T-cell (primary cell): ENCODE results near the gene TEAD3. TPM values are rescaled to one million over a fixed set of nuclear protein-coding genes. Genes with fewer than 3 reads are reported as not detected.
A peak's percentile ranks its signal among the peaks of the same experiment; 100 is the strongest.

Experiments
- ATAC-seq, 4 experiments: fragments of 200-7000 bp in 3 of 4; fragments of 150-1000 bp in 1 of 4; cut with Tn5 transposase; replicated peaks in 1 of 4; 1 replicate in 3 of 4; 2 replicates in 1 of 4; pipeline ENCODE4 v1.10.0; 2021; ENCODE audit warnings: moderate library complexity in 3 of 4, mild to moderate bottlenecking in 2 of 4, moderate number of reproducible peaks in 1 of 4
- CTCF ChIA-PET, 2 donors: fragments of 300-600 bp; sonication (Branson Sonifier 250); formaldehyde crosslinking; loops; one replicate each; lab custom pipeline; 2022; ENCODE audit warnings: antibody characterized with exemption in 2 of 2; lab: Charles Lee
- POLR2A ChIA-PET, 2 donors: fragments of 300-600 bp; sonication (Branson Sonifier 250); formaldehyde crosslinking; loops; one replicate each; lab custom pipeline; 2022; ENCODE audit warnings: antibody characterized with exemption in 2 of 2; lab: Charles Lee
- DNase-seq, 35 experiments: peaks; one replicate each; pipeline versions ENCODE4 v3.0.0 to v3.0.0-alpha.2; 2013 to 2023
- H3K27ac ChIP-seq: one replicate; pipeline ENCODE4 v1.5.1; 2013; ENCODE audit warnings: low read length
- H3K27me3 ChIP-seq, 2 experiments: replicated peaks in 1 of 2; 1 replicate in 1 of 2; 2 replicates in 1 of 2; pipeline versions ENCODE4 v1.6.1 to v1.7.0; 2013; ENCODE audit warnings: low read length in 1 of 2, mixed read lengths in 1 of 2; ENCODE audit not compliant: control insufficient read depth in 2 of 2, insufficient read depth in 2 of 2; ENCODE audit errors: extremely low read depth in 1 of 2
- H3K36me3 ChIP-seq, 2 donors: 1 replicate in 1 of 2; 2 replicates in 1 of 2; pipeline versions ENCODE4 v1.6.1 to v1.7.0; 2013; ENCODE audit warnings: low read length in 1 of 2; ENCODE audit not compliant: control insufficient read depth in 2 of 2, insufficient read depth in 1 of 2; ENCODE audit errors: extremely low read depth in 1 of 2
- H3K4me1 ChIP-seq, 2 experiments: 1 replicate in 1 of 2; 2 replicates in 1 of 2; pipeline versions ENCODE4 v1.6.1 to v1.7.0; 2013; ENCODE audit warnings: low read length in 2 of 2, mixed read lengths in 1 of 2; ENCODE audit not compliant: insufficient read depth in 2 of 2, control insufficient read depth in 1 of 2; ENCODE audit errors: extremely low read depth in 1 of 2
- H3K4me3 ChIP-seq, 2 donors: 1 replicate in 1 of 2; 2 replicates in 1 of 2; pipeline versions ENCODE4 v1.5.1 to v1.7.0; 2013; ENCODE audit warnings: mild to moderate bottlenecking in 2 of 2, low read length in 1 of 2, moderate library complexity in 1 of 2; ENCODE audit not compliant: control insufficient read depth in 1 of 2; ENCODE audit errors: extremely low read depth in 1 of 2
- H3K9me3 ChIP-seq: 2 replicates; pipeline ENCODE4 v1.7.0; 2013
- H3K27ac Mint-ChIP-seq, 2 donors: one replicate each; pipeline ENCODE4 v1.8.0; 2020 to 2021; ENCODE audit warnings: mild to moderate bottlenecking in 2 of 2, mixed read lengths in 2 of 2
- H3K27me3 Mint-ChIP-seq, 2 donors: one replicate each; pipeline ENCODE4 v1.8.0; 2021 to 2022; ENCODE audit warnings: mixed read lengths in 2 of 2
- H3K36me3 Mint-ChIP-seq: one replicate; pipeline ENCODE4 v1.8.0; 2021; ENCODE audit warnings: mixed read lengths
- H3K4me1 Mint-ChIP-seq, 3 donors: one replicate each; pipeline ENCODE4 v1.8.0; 2020 to 2022; ENCODE audit warnings: mixed read lengths in 3 of 3, mild to moderate bottlenecking in 1 of 3
- H3K4me3 Mint-ChIP-seq, 3 donors: one replicate each; pipeline ENCODE4 v1.8.0; 2020 to 2022; ENCODE audit warnings: mild to moderate bottlenecking in 3 of 3, mixed read lengths in 3 of 3, moderate library complexity in 3 of 3
- H3K9me3 Mint-ChIP-seq, 3 donors: one replicate each; pipeline ENCODE4 v1.8.0; 2020 to 2022; ENCODE audit warnings: mixed read lengths in 3 of 3
- WGBS: methylation state at CpG from one replicate; pipeline ENCODE4 v1.1.5; 2013; ENCODE audit warnings: missing lambda C conversion rate; ENCODE audit not compliant: insufficient coverage; 5-methylcytosine and 5-hydroxymethylcytosine counted together
- total RNA-seq, 35 experiments: library from RNA in 6 of 35; stranded (reverse) in 6 of 35; fragments of 120-200 nt in 1 of 35; gene quantifications; one replicate each; pipeline versions ENCODE4 v1.2.1 to v1.2.4 and lab custom pipeline; 2013 to 2026

Gene TEAD3
- total RNA-seq, 5 donors from 2014 or later (not counting 1 experiment from before 2014, with no cell fraction given) = 0.26 to 0.53 (median 0.41) TPM; not detected in 2

DNA sequence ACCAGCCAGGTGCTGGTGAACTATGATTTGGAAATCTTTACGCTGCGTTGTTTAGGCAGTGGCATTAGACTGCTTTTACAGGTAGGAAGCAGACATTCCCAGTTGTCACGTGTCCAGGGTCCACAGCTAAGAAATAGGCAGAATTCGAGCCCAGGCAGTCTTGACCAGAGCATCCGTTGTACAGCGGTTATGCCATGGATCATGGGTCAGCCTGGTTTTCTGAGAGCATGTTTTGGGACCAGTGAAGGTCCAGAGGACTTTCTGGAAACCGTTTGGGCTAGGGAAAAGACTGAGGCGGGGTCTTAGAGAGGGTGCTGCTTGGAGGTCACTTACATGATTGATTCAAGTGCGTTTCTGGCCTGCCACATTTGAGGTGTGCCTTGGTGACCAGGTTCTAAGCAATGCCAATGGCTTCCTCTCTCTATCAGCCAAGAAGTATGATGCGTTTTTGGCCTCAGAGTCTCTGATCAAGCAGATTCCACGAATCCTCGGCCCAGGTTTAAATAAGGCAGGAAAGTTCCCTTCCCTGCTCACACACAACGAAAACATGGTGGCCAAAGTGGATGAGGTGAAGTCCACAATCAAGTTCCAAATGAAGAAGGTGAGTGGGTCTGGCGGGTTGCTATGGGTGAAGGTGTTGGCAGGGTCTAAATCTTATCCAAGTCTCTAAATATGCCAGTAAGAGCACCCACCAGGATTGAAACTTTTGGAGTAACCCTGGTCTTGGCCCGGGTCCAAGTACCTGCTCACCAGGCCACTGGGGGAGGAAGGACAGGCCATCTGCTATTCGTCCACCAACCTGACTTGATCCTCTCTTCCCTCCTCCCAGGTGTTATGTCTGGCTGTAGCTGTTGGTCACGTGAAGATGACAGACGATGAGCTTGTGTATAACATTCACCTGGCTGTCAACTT lies 26.9 kb downstream of the TEAD3 start:
- Histone ChIP-seq H3K27ac (peak overlapping the region; percentile 96), H3K36me3 (peaks cover 9 to 44% of the 10 kb centered on the region in 2 donors), H3K27me3 (no peaks in the 10 kb centered on the region), H3K9me3 (no peaks in the 10 kb centered on the region), H3K4me1 (peaks cover 5 to 46% of the 10 kb centered on the region in 2 experiments), H3K4me3 (peak overlapping the region; percentile 82 to 100)
- Mint-ChIP-seq H3K27ac (peak overlapping the region; percentile 98 to 99), H3K36me3 (peaks cover 22% of the 10 kb centered on the region), H3K27me3 (no peaks in the 10 kb centered on the region), H3K4me1 (peaks cover 35 to 42% (median 40%) of the 10 kb centered on the region in 3 donors), H3K9me3 (no peaks in the 10 kb centered on the region), H3K4me3 (peak overlapping the region; percentile 95 to 98 (median 96))
- ChIA-PET CTCF (no interaction called here), POLR2A (interaction anchor here in 1 of 2 donors (0.7 kb wide), 1 partner anchor 210 kb away, joined by 3 read pairs; the partner anchor contains the start of gene ZNF76)
- DNase-seq (peak in 2 of 35 experiments; percentile 18 to 44), ATAC-seq (no peak)
- WGBS = 16% methylated on average over 8 of the region's 18 CpGs

- CTCF ChIA-PET = no interaction called here
- H3K4me3 Mint-ChIP-seq = peak overlapping the region; percentile 95 to 98 (median 96)
- POLR2A ChIA-PET = interaction anchor here in 1 of 2 donors (0.6 to 0.7 kb wide), 2 partner anchors 128 to 210 kb away, joined by 3 to 8 read pairs; partner anchors contain the start of gene ZNF76
- Histone ChIP-seq H3K4me3 (peak overlapping the region; percentile 82 to 100), H3K27ac (peak overlapping the region; percentile 96), H3K4me1 (peaks cover 5 to 46% of the 10 kb centered on the region in 2 experiments), H3K36me3 (peaks cover 9 to 44% of the 10 kb centered on the region in 2 donors), H3K9me3 (no peaks in the 10 kb centered on the region), H3K27me3 (no peaks in the 10 kb centered on the region)
- H3K27me3 Mint-ChIP-seq = no peaks in the 10 kb centered on the region
- peaks cover 35 to 42% (median 40%) of the 10 kb centered on the region in 3 donors for H3K4me1 Mint-ChIP-seq
- peak overlapping the region; percentile 98 to 99 for H3K27ac Mint-ChIP-seq
- ATAC-seq (peak in 1 of 4 experiments; percentile 7), DNase-seq (no peak)
- no peaks in the 10 kb centered on the region for H3K9me3 Mint-ChIP-seq
- peaks cover 19% of the 10 kb centered on the region for H3K36me3 Mint-ChIP-seq
- 2% methylated on average over 34 of the region's 37 CpGs for WGBS
These were observed 27.7 kb downstream of the TEAD3 start for GRCh38 chr6:35468980-35469750.

- H3K36me3 Mint-ChIP-seq = peaks cover 23% of the 10 kb centered on the region
- H3K4me3 Mint-ChIP-seq = peak within 1 kb of the TSS; percentile 95 to 98 (median 96)
- peak; percentile 90 to 98 (median 95) for DNase-seq
- ChIA-PET POLR2A (interaction anchor here in 1 of 2 donors (0.6 to 0.7 kb wide), 2 partner anchors 119 to 127 kb away, joined by 3 to 8 read pairs; no protein-coding TSS in a partner anchor), CTCF (interaction anchor here (0.6 to 2.0 kb wide), 11 partner anchors 11 to 201 kb away, joined by 3 to 11 read pairs (median 3); partner anchors contain the start of gene FANCE (in 1 of the 2))
- Histone ChIP-seq H3K36me3 (peaks cover 9 to 37% of the 10 kb centered on the region in 2 donors), H3K9me3 (no peaks in the 10 kb centered on the region), H3K27ac (peak within 1 kb of the TSS; percentile 96), H3K27me3 (no peaks in the 10 kb centered on the region), H3K4me1 (peaks cover 5 to 46% of the 10 kb centered on the region in 2 experiments), H3K4me3 (peak within 1 kb of the TSS; percentile 82 to 100)
- under 1% methylated on average over 85 of the region's 86 CpGs for WGBS
- H3K4me1 Mint-ChIP-seq = peaks cover 35 to 42% (median 40%) of the 10 kb centered on the region in 3 donors
- no peaks in the 10 kb centered on the region for H3K9me3 Mint-ChIP-seq
- peak; percentile 85 to 92 (median 91) for ATAC-seq
- peak within 1 kb of the TSS; percentile 98 to 99 for H3K27ac Mint-ChIP-seq
- H3K27me3 Mint-ChIP-seq = no peaks in the 10 kb centered on the region
These were observed 28.5 kb downstream of the TEAD3 start, which contains the start of gene RPL10A for GRCh38 chr6:35468181-35468979. TSS of gene RPL10A (plus strand) at chr6:35468401. CDS start at chr6:35468435, 34 bp downstream.

DNA sequence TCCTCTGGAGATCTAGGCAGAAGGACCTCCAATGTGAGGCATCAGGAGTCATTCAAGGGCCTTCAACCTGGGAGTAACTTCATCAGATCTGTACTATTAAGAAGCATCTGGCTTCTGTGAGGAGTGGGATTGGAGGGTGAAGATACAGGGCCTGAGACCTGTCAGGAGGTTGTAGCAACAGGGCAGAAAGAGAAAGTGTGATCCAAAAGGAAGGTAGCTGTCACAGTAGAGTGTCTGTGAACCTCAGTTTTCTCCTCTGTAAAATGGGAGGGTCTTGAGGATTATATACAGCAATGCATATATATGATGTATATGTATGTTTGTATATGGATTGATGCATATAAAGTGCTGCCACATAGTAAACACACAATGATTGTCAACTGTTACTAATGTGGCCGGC lies 31.2 kb downstream of the TEAD3 start:
- H3K4me3 ChIP-seq = no peak overlapping the region
- Mint-ChIP-seq H3K4me1 (peaks cover 22 to 29% (median 24%) of the 10 kb centered on the region in 3 donors), H3K9me3 (no peaks in the 10 kb centered on the region), H3K27ac (no peak overlapping the region), H3K4me3 (no peak overlapping the region), H3K27me3 (no peaks in the 10 kb centered on the region), H3K36me3 (peaks cover 27% of the 10 kb centered on the region)
- DNase-seq (no peak), ATAC-seq (no peak)
- H3K36me3 ChIP-seq = peaks cover 6 to 18% of the 10 kb centered on the region in 2 donors
- CTCF ChIA-PET = interaction anchor here in 1 of 2 donors (0.9 to 1.5 kb wide), 4 partner anchors 15 to 124 kb away, joined by 3 to 6 read pairs (median 4); partner anchors contain the start of gene PPARD
- POLR2A ChIA-PET = no interaction called here
- peaks cover 5 to 30% of the 10 kb centered on the region in 2 experiments for H3K4me1 ChIP-seq
- H3K9me3 ChIP-seq = no peaks in the 10 kb centered on the region
- WGBS = no CpG with 5 or more reads among the region's 1 CpG
- H3K27ac ChIP-seq = no peak overlapping the region
- no peaks in the 10 kb centered on the region for H3K27me3 ChIP-seq

DNA sequence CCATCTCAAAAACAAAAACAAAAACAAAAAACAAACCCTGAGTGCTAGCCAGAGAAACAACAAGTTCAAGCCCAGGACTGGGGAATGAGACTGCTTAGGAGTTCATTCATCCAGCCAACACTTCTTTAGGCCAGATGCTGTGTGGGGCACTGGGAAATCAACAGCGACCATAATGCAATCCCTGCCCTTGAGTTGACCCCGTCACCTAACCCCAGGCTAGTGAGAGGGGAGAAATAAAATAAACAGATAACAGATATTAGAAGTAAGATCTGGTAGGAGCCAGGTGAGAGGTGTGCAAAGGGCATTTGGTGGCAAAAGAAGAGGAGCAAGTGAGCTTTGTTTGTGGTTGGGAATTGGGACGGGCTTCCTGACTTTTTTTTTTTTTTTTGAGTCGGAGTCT lies 33.6 kb downstream of the TEAD3 start:
- no peaks in the 10 kb centered on the region for H3K9me3 ChIP-seq
- H3K4me1 ChIP-seq = peaks cover 0 to 8% of the 10 kb centered on the region in 2 experiments
- no peaks in the 10 kb centered on the region for H3K9me3 Mint-ChIP-seq
- DNase-seq (no peak), ATAC-seq (no peak)
- H3K4me1 Mint-ChIP-seq = peaks cover 7 to 12% (median 9%) of the 10 kb centered on the region in 3 donors
- CTCF ChIA-PET = interaction anchor here (0.6 to 0.7 kb wide), 5 partner anchors 26 to 455 kb away, joined by 3 to 5 read pairs (median 3); no protein-coding TSS in a partner anchor
- H3K36me3 Mint-ChIP-seq = peaks cover 26% of the 10 kb centered on the region
- H3K4me3 Mint-ChIP-seq = no peak overlapping the region
- H3K27me3 Mint-ChIP-seq = no peaks in the 10 kb centered on the region
- POLR2A ChIA-PET = interaction anchor here in 1 of 2 donors (0.6 to 0.7 kb wide), 2 partner anchors 119 to 1326 kb away, joined by 4 to 5 read pairs; no protein-coding TSS in a partner anchor
- peaks cover 6 to 9% of the 10 kb centered on the region in 2 donors for H3K36me3 ChIP-seq
- no peaks in the 10 kb centered on the region for H3K27me3 ChIP-seq
- H3K27ac ChIP-seq = no peak overlapping the region
- WGBS = 100% methylated on average over 1 of the region's 4 CpGs
- peak overlapping the region in 1 of 2 donors; percentile 19 for H3K27ac Mint-ChIP-seq
- H3K4me3 ChIP-seq = no peak overlapping the region
